Epidermal melanocyte (primary cell): ENCODE results near the gene NDST1.
"Not testable (repeated sequence)": the region's sequence is repeated elsewhere in the genome, so short reads cannot be mapped to it uniquely, and the experiment has no call there.

ENCODE experiments used
- DNase-seq: peaks from one replicate; pipeline ENCODE4 v3.0.0; 2011; ENCODE audit warnings: low spot score; ENCODE audit not compliant: insufficient read length

NDST1 gene

DNA sequence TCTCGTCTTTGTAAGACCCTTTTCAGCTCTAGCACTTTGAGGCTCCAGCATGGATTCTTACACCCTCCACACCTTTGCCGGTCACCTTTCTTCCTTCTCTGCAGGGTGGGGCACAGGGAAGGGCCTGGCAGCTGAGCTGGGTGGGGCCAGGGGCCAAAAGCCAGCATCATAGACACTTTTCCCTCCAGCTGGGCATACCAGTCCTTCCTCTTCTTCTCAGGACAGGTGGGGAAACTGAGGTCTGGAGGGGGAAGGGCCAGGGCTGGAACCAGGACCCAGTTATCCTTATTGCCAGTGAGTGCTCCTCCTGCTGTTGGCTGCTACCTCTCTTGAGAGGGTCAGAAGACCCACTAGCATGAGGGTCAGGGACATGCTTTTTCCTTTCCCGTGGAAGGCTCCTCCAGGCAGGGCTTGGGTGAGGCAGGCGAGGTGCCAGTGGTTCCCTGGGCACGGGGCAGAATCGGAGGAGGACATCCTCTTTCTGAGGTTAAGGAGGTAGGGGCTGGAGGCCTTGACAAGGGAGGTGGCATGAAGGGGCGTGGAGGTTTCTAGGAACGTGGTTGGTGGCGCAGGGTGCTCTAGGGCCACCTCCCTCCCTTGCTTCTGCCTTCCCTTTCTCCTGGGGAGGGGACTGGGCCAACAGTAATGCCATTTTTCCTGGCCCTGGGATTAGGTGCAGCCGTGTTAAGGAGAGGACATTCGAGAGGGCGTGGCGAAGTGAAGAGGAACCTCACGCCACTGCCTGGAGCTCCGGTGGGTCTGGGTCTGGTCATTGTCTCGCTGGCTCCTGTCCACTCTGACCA lies at the start of gene NDST1:
Gene NDST1, plus strand, starts transcription at position 658 of the 803 bp plus-strand sequence. CDS start 13,124 bp downstream, outside the sequence.
- no peak for DNase-seq

DNA sequence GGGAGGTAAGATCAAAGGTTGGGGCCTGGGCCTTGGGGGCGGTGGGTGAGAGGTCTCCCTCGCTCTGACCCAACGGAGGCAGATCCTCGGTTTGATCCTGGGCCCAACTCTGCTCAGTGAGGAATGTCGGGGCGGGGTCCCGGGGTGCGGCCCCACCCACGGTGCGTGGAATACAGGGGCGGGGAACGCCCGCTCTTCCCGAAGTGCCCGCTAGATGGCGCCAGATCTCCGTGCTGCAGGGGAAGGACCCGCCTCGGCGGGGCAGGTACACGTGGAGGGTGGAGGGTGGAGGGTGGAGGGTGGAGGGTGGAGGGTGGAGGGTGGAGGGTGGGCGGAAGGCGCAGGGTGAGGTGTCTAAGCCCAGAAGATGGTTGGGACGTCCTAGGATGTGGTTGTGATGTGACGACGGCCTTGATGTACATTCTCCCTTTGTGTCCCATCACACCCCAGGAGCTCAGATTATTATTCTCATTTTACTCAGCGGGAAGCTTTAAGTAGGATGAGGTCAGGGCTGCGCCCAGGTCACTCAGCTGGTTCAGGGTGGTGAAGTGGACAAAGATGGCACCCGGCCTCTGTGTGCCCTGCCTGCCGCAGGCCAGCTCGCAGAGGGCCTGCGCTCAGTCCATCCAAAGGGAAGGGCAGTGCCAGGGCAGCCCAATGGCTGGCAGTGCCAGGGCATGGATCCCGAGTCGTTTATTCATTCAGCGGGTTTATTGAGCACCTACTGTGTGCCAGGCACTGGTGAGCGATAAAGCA lies 49.0 kb upstream of the NDST1 start:
- peak; percentile 56 for DNase-seq

DNA sequence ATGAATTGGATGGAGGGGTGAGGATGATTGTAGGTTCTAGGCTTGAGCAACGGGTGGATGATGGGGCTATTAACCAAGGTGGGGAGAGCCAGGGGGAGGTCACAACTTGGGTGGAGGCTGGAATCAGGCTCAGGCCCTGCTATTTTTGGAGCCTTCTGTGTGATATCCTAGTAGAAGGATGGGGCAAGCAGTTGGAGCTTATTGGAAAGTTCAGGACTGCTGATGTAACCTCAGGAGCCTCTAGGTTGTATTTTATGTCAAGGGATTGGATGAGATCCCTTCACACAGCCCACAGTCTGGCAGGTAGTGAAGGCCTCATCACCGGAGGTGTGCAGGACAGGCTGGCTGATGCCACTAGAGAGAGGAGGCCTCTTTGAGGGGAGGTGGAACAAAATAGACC lies 47.1 kb upstream of the NDST1 start:
- no peak for DNase-seq

DNA sequence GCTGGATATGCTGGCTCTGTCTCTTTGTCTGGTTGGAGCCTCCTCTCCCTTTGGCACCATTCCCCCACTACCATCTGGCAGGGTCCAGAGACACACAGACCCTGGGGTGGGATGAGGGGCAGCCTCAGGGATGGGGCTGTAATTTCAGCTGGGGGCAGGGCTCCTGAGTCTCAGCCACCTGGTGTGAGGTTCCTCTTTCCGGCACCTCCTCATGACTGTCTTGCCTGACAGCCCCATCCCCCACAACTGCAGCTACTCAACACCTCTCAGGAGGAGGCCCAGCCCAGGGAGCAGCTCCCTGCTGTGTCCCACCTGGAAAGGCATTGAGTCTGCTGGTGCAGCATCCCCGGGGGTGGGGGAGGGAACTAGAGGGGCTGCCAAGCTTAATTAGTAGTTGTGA lies 46.7 kb upstream of the NDST1 start:
- DNase-seq, result no peak

DNA sequence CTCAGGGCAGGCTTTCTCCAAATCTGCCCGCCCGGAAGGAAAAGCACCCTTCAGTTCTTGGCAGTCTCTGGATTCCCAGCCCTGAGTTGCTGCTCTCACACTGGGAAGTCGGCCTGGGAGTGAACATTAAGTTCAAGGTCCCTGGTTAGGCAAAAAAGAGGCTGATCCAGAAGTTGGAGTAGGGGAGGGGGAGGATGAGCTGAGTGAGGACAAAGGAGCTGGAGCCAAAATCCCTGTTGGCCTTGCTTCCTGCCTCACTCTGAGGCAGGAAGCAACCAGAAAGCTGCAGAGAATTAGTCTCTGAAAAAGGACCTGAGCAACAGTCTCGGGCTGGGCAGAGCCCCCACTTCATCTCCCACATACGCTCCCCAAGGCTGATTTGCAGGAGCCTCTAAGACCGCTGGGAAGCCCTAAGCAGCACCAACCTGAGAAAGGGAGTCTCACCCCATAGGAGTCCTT lies 43.3 kb upstream of the NDST1 start:
- no peak for DNase-seq

DNA sequence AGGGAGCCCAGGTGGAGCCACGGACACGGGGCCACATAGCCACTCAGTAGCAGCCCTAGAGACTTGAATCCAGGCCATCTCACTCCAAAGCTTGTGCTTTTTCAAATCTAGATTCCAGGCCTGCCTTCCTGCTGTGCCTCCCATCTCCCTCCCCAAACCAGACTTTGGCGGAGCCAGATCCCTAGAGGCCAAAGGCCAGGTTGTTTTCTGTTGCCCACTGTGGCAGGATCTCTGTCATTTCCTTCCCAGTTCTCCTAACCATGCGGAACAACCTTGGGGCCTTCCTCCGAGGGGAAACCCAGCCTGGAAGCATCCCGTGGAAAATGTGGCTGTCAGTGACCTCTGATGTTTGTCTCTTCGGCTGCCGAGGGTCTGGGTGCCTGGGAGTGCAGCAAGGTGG lies 42.0 kb upstream of the NDST1 start:
- DNase-seq, result no peak

DNA sequence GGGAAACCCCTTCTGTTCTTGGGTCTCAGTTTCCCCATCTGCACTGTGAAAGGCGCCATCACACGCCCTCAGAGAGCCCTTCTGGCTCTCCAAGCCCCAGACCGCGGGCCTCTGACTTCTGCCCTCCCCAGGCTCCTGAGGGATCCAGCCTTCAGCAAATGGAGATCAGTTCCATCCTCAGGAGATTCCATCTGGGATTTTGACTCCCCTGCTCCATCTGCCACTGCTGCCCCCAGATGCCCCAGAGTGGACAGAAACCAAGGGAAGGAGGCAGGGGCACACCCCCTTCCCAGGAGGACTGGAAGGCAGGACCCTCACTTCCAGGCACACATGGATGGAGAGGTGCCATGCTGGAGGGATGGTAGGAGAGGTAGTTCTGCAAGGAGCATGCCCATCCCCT lies 39.7 kb upstream of the NDST1 start:
- no peak for DNase-seq

DNA sequence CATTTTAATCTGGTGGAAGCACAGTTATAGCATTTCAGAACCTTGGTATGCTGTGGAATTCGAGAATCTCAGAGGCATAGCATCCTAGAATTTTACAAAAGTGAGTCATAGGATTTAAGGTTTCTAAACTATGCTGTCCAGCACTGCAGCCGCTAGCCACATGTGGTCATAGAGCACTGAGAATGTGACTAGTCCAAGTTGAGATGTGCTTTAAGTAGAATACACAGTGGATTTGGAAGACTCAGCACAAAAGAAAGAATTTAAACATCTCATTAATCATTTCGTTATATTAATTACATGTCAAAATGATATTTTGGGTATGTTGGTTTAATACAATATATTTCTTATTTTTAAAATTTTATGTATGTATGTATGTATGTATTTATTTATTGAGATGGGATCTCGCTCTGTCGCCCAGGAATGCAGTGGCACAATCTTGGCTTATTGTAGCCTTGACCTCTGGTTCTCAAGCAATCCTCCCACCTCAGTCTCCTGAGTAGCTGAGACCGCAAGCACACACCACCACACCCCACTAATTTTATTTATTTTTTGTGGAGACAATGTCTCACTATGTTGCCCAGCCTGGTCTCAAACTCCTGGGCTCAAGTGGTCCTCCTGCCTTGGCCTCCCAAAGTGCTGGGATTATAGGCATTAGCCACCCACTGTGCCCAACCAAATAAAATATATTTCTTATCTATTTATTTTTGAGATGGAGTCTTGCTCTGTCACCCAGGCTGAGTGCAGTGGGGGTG lies 38.0 kb upstream of the NDST1 start:
- DNase-seq, result no peak

DNA sequence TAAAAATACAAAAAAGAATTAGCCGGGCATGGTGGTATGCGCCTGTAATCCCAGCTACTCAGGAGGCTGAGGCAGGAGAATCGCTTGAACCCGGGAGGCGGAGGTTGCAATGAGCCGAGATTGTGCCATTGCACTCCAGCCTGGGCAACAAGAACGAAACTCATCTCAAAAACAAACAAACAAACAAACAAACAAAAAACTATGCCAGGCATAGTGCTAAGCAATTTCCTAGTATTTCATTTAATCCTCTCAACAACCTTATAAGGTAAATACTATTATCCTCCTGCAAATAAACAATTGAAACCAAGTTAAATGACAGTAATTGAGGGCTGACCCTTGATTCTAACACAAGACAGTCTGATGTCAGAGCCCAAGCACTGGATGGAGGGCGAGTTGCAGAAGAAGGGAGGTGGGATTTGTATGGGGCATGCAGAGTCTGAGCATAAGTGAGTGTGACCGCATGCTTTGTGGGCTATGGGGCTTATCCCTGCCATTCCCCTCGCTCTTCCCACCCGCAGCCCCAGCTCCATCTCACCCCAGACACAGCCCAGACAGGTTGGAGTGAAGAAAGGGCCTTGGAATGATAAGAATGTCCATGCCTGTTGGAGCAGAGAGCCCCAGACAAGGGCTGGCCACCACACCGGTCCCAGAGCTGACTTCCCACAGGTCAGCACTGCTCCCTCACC lies 34.1 kb upstream of the NDST1 start:
- DNase-seq, result no peak

DNA sequence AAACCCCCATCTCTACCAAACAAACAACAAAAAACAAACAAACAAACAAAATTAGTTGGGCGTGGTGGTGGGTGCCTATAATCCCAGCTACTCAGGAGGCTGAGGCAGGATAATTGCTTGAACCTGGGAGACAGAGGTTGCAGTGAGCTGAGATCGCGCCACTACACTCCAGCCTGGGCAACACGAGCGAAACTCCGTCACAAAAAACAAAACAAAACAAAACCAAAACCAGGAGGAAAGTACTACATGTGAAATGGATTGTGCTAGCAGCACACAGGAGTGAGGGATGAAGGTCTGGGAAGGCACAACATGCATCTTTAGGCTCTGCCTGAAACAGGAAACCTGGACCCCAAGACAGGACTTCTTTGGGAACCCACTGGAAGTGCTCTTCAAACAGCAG lies 31.4 kb upstream of the NDST1 start:
- DNase-seq, result not testable (repeated sequence)

DNA sequence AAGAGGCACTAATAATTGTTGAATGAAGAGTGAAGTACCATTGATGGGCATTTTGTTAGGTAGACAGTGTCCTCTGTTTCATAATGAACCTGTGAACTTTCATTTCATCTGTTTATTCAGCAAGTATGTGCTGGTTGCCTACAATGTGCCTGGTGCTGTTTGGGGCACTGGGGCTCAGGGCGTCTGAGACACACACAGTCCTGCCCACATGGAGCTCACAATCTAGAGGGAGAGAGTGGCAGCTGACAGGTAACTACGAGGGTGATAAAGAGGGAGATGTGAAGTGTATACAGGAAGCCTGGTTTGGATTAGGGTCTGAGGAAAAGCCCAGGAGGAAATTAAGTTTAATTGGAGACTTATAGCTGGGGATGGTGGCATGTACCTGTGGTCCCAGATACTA lies 28.5 kb upstream of the NDST1 start:
- DNase-seq, result no peak

DNA sequence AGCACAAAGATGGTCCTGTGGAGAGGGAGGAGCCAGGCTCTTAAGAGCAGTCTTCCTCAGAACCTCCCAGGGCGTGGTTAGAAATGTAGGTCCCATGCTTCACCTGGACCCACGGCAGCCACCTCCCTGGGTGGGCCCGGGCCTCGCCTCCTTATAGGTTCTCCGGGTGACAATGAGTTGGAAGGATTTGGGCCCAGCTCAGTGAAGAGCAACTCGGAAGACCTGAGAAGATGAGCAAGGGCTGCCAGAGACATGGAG lies 26.3 kb upstream of the NDST1 start:
- no peak for DNase-seq

DNA sequence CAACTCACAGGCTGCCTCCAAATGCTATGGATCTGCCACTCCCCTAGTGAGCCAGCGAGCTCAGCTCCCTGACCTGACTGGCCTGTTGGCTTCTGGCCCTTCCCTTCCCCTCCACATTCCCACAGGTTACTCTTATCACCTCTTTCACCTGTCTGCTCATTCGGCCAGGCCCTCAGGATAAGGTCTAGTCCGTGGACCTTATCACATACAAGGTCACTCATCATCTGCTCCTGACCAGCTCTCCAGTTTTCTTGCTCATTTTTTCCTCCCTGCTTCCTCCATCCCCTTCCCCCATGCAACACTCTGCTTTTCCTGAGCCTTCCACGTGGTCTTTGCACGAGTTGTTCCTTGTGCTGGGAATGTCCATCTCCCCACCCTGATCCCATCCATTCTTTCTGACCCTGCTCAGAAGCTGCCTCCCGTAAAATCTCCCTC lies 25.9 kb upstream of the NDST1 start:
- no peak for DNase-seq

DNA sequence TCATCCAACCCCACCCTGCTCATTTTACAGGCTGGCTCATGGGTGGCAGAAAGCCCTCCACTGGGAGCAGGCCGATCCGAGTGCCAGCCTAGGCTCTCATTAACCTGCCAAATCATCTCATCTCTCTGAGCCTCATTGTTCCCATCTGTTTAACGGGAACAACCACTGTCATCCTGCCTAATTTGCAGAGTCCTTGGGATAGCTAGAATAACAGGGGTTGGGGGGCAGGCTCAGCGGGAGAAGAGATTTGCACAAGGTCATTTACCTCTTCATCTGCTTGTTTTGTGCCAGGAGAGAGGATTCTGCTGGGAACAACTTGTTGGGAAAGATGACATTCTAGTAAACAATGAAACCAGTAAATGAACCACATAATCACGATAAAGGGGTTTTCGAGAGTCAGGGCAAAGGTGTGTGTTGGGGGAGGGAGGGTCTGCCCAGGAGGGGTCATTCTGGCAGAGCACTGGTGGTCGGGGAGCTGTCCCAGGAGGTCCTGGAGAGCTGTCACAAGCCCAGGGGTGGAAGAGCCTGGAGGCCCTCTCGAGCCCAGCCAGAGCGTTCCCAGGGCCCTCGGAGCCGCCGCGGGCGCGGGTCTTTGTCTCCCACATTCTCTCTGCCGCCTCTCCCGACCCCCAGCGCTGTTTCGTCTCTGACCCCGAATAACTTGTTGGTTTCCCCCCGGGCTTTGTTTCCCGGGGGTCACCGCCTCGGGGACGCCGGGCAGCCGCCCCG lies 22.8 kb upstream of the NDST1 start:
- no peak for DNase-seq

DNA sequence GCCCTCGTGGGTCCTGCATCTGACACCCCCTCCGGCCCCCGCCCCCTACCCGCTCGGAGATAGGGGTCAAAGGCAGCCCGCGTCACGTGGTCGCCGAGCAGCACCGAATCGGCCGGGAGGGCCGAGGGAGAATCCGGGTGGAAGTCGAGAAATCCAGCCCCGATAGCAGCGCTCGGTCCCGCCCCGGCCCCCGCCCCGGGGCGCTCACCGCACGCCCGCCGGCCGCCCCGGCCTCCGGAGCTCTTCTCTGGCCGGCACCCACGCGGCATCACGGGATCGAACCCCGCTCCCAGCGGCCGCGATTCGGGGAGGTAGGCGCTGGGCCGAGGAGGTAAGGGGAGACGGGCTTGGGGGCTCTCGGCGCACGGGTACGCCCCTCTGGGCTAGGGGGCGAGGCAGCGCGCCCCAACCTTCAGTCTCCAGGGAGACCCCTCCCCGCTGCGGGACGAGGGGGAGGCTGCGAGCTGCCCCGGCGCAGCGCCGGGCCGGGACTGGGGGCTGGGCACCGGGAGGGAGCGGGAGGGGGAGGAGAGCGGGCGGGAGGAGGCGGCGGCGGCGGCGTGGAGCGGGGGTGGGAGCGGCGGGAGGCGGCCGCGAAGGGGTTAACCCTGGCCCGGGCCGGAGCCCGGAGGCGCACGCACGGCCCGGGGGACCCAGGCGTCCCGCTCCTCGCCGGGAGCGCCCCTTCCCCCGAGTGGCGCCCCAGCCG lies 22.1 kb upstream of the NDST1 start:
- DNase-seq, result peak; percentile 79

DNA sequence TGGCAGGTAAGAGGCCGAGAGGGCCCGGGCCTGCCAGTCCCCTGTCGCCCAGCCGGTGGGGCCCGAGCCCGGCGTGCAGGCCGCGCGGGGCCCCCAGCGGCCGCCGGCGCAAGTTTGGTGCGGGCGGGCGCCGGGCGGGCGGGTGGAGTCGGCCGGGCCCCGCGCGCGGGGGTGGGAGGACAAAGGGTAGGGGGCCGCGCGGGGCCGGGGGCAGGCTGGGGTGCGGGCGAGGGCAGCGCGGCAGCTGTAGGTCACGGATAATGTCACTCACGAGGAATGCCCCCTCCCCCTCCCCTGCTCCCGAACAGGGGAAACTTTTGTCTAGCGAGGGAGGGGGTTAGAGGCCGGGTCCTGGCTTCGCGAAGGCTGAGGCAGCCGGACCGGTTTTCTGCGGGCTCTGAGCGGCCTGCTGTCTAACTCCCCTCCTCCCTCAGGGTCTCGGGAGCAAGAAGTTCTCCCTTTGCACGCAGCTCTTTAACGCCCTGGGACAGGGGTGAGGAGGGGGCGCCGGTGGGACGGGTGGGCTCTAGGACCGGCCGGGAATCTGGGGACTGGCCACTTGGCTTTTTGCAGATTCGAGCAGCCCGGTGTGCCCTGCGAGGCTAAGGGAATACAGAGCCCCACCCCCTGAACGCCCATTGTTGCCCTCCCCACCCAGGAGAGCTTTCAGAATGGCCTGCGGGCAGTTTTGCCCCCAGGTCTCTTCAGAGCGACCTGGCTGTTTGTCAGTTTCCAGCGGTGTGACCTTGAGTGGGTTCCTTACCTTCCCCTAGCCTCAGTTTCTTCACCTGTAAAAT lies 21.3 kb upstream of the NDST1 start:
- DNase-seq, result peak; percentile 73

DNA sequence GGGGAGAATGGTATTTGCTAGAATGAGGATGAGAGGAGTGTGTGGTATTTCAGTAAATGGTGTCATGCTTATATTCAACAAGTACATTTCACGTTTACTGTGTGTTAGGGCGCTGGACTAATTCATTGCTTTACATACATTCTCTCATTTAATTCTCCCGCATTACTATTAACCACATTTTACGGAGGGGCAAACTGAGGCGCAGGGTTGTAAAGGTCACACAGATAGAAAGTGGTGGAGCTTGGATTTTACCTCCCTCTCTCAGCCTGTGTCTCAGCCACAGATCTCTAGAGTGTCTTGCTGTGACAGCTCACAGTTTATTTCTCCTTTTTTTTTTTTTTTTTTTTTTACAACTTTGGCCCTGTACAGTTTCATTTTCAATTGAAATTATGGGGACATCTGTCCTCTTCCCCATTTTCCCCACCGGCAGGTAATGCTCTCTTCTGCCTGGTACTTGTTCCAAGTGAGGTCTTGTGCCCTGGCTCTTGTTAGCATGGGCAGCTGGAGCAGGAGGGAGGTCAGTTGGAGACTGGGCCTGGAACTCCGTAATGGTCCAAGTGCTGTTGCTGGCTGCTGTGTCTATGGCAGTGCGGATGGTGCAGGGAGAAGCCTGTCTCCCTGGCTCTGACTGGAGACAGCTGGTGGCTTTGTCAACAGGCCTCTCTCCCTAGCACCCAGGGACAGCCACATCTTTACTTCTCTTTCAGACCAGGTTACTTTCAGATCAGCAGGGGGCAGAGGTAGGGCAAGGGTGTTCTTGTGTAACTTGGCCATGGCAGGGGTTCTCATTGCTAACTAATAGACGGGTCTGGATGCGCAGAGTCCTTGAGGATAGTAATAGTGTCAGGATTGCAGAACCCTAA lies 20.5 kb upstream of the NDST1 start:
- no peak for DNase-seq

DNA sequence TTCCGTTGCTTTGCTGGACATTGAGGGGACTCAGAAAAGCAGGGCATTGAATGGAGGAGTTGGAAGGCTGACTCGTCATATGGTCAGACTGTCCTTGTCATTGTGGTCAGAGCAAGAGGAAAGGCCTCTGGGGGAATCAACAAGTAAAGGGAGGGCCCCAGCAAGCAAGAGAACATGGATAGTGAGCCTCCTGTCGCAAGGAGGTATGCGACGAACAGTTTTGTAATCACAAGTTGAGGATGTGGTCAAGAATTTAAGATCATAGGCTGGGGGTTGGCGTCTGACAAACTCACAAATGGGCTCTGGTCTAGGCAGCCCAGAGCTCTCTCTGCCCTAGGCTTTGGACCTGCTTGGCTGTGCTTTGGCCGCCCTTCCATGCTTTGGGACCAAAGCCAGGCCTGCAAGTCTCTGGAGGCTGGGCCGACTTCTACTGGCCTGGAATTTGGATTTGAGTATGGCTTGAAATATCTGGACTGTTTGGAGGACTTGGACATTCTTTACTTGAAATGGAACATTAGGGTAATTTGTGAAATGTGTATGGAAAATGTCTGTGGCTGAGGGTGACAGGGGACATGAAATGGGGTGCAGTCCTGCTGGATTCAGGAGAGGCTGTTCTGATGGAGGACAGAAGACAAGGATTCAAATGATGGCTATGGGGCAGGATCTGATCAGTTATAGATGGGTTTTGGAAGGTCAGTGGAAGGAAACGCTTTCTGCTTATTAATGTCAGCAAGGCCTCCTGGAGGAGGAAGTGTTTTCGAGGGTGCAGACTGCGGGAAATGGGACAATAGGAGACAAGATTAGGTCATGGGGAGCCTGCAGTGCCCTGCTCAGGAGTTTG lies 19.2 kb upstream of the NDST1 start:
- peak; percentile 73 for DNase-seq
